LoVo (cell line): ENCODE data around the gene UGT2B7.
"Not testable (repeated sequence)": the region's sequence is repeated elsewhere in the genome, so short reads cannot be mapped to it uniquely, and the experiment has no call there.

ENCODE experiments used
- DNase-seq: peaks from one replicate; pipeline ENCODE4 v3.0.0-alpha.2; 2016; ENCODE audit warnings: low spot score

Gene UGT2B7

DNA sequence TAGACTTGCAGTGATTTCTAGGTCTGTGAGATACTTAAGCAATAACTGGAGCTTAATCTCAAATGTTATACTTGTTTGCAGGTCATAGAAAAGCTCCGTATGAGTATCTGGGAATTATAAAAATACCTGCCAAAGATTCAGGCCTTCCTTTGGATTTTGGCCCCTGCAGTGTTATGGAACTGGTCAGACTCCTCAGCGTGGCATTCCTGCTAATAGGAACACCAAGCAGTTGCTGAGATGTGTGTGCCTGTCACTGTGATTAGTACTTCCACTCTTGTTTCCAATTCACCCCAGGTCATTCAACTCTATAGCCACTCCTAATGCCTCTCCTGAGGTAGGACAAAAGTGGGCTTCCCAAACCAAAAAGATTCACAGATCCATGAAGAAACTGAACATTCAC is 7.8 kb upstream of the UGT2B7 start:
- no peak for DNase-seq

DNA sequence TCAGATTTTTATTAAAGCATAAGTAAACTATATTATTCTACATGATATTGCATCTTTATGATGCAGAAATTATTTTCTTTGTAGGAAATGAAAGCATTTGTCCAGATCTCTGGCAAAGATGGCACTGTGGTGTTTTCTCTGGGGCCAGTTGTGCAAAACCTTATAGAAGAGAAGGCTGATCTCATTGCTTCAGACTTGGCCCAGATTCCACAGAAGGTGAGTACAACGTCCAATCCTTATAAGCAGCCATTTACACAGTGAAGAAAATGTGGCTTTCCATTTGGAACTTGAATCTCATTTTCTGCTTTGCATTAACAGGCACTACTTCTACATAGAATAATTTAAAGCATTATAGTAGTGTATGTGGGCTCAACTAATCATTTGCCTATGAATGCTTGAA is 6.9 kb upstream of the UGT2B7 start:
- DNase-seq: no peak

- DNase-seq: no peak
These were observed 4.1 kb upstream of the UGT2B7 start for GRCh38 chr4:69092190-69092589.

GRCh38 chr4:69092980-69093568 is 3.2 kb upstream of the UGT2B7 start:
- no peak for DNase-seq

- no peak for DNase-seq
These were observed 2.6 kb upstream of the UGT2B7 start for GRCh38 chr4:69093681-69094080.

DNA sequence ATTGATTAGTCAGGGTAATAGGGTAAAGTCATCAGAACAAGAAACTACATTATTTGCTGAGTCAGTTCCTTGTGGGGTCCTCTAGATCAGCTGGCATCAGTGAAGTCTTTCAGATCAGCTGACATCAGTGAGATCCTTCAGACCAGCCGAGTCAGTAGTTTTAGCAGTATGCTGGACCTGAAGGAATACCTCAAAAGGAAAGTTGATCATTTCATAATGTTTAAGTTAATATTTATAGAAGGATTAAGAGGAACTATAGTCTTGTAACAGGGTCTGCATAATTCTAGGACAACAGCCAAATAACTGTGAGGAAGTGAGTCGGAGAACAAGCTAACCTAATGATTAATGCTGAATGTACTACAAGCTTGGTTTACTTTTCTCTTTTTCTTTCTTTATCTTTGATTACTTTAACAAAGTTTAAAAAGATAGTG is 958 bp upstream of the UGT2B7 start:
- DNase-seq: peak; percentile 55

- no peak for DNase-seq
These were observed 536 bp downstream of the UGT2B7 start for GRCh38 chr4:69096810-69097209.

DNA sequence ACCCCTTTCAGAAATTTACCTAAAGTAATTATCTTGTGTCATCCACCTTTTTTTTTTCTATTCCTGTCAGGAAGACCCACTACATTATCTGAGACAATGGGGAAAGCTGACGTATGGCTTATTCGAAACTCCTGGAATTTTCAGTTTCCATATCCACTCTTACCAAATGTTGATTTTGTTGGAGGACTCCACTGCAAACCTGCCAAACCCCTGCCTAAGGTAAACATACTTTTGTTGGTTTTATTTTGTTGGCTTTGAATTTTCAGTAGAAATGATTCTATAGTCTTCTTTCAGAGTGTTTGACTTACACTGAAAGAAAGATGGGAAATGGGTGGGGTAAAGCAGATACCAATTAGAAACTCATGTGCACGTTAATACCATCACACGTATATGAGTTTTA is 2.2 kb downstream of the UGT2B7 start:
- DNase-seq: no peak

GRCh38 chr4:69099910-69100309 is 3.6 kb downstream of the UGT2B7 start:
- no peak for DNase-seq

- DNase-seq: not testable (repeated sequence)
These were observed 6.4 kb downstream of the UGT2B7 start for GRCh38 chr4:69102668-69103067.

DNA sequence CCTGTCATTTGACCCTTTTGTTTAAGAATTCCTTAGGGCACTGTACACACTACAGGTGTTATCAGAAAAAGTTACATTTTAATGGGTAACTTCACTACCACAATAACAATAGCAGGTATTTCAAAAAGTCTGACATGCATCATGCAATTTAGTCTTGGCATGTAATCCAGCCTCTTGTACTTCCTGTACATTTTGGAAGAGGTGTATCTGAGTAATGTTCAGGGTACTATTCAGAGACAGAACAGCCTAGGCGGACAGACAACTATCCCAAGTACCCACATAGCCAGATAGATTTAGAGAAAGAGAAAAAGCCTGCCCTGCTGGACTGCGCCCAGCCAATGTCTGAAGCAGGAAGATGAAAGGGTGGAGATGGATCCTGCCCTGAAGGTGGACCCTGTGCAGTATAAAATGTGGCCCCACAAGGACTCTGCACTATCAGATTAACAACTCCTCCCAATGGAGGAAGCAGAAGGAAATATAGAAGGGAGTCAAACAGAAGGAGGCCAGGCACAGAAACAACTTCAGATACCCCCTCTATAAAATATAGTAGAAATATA is 8.5 kb downstream of the UGT2B7 start:
- DNase-seq: no peak

DNA sequence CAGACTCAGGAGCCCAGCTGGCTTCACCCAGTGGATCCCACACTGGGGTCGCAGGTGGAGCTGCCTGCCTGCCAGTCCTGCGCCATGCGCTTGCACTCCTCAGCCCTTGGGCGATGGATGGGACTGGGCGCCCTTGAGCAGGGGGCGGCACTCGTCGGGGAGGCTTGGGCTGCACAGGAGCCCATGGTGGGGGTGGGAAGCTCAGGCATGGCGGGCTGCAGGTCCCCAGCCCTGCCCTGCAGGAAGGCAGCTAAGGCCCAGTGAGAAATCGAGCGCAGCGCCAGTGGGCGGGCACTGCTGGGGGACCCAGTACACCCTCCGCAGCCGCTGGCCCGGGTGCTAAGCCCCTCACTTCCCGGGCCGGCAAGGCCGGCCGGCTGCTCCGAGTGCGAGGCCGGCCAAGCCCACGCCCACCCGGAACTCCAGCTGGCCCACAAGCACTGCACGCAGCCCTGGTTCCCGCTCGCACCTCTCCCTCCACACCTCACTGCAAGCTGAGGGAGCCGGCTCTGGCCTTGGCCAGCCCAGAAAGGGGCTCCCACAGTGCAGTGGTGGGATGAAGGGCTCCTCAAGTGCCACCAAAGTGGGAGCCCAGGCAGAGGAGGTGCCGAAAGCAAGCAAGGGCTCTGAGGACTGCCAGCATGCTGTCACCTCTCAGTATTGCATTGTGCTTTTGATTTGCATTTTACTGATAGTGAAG is 19.0 kb downstream of the UGT2B7 start:
- not testable (repeated sequence) for DNase-seq

GRCh38 chr4:69115851-69116213 is 19.6 kb downstream of the UGT2B7 start:
- no peak for DNase-seq

- DNase-seq: peak; percentile 12
These were observed 20.5 kb downstream of the UGT2B7 start for GRCh38 chr4:69116645-69117321.

- no peak for DNase-seq
These were observed 24.6 kb downstream of the UGT2B7 start for GRCh38 chr4:69120870-69121269.

DNA sequence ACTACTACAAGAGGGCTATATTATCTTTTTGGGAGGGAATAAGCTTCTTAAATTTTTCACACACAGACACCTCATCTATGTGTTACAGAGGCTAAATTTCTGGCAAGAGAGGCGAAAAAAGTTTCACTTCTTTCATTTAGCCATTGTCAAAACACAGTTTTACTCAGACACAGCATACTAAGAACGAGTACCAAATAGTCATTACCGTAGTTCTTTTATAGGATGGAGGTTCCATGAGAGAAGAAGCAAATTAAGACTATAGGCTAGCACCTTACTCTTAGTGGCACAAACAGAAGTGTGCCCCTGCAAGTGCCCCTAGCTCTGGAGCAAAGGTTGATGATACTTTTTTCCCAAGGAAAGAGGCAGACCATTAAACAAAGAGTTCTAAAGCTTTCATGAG is 26.2 kb downstream of the UGT2B7 start:
- no peak for DNase-seq

DNA sequence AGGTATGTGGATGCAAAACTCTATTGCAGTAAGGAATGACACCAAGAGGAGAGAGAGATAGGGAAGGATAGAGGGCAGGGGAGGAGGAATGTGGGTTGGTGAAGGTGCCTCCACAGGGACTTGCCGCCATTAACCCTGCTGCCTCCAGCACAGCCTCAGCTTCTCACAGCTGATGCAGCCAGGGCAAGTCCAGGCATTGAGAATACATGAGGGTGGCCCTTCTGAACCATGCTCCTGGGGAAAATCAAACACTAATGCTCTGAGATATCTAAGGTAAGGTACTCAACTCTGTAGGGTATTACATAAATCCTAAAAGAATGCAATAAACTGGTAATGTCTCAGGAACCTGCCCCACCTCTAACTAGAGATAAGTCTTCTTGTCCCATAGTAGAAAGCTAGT is 28.7 kb downstream of the UGT2B7 start:
- DNase-seq: peak; percentile 4

- no peak for DNase-seq
These were observed 29.8 kb downstream of the UGT2B7 start for GRCh38 chr4:69126024-69126423.

- no peak for DNase-seq
These were observed 37.7 kb downstream of the UGT2B7 start for GRCh38 chr4:69133993-69134392.

DNA sequence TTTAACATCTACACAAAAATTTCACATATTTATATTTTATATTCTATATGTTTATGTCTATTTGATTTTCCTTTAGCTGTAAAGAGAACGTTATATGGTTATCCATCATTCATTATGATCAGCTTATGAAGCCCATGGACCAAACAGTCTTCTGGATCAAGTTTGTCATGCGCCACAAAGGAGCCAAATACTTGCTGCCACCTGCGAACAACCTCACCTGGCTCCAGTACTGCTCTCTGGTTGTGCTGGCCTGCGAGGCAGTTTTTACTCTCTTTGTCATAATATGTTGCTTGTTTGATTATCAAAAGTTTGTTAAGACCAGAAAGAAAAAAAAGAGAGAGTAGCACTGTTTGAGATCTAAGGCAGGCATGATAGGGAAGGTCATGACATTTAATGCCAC is 38.2 kb downstream of the UGT2B7 start:
- DNase-seq: no peak

DNA sequence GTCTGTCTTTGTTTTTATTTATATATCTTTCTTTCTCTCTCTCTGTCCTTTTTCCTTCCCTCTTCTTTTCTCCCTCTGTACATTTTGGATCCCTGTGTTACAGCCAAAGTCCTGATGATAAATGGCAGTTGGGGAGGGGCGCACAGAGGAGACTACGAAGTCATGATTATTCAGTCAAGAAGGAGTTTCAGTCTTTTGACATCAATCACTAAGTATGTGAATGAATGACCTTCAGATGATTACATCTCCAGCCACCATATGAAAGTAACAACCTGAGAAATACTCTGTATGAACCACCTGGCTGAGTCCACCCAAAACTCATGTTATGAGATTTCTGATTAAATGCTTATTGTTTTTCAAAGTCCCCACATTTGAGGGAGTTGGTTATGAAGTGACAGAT is 45.0 kb downstream of the UGT2B7 start:
- DNase-seq: no peak

DNA sequence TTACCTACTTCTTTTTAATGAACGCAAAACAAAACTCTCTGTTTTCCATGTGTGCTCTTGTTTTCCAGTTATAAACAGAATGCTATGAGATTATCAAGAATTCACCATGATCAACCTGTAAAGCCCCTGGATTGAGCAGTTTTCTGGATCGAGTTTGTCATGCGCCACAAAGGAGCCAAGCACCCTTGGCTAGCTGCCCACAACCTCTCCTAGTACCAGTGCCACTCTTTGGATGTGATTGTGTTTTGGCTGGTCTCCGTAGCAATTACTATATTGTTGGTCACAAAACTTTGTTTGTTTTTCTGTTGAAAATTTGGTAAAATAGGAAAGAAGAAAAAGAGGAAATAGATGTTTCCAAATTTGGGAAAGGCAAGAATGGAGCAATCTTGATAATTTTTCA is 51.1 kb downstream of the UGT2B7 start:
- no peak for DNase-seq

DNA sequence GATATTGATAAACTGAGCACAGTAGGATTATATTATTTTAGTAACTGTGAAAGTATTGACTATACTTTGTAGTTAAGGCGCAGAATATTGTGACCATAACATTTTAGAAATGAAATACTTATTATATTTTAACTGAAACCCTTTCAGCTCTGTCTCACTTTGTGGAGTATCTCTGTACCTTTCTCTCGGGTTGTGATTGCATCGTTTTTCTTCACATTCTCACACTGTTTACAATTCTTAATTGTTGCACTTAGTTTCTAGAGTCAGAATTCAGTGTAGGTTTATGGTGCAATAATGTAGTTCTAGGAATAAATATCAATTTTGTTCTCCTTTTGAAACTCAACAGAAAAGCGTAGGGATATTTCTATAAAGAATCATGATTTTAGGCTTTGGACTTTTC is 57.7 kb downstream of the UGT2B7 start:
- no peak for DNase-seq
